ENCODE measurements around the gene ASXL3.

ASXL3 gene

DNA sequence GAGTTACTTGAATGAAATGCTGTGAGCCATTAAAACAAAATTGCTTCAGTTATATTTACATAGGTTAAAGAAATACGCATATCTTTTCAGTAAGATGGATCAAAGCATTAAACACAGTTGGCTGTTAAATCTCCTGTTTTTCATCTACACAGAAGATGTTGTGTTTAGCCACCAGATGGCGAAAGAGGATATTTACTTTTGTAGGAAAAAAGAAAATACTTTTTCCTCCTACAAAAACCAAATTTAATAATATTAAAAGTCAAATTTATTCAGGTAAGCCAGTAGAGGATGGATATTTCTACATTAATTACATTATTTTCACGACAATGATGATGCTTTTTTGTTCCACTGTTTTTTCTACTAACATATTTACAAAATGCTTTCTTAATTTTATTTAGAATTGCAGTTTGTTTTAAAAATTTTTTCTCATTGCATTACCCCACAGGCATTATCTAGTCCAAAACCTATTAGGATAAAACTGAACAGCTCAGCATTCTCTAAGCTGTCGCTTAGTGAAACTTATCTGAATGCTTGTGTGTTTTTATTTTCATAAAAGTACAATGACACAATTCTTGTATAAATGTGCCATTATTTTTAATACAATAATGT, 173.7 kb downstream of the ASXL3 start:
- H3K9me3 ChIP-seq (ENCODE audit: control insufficient read depth in 2 of 2, low read length in 2 of 2), result no peaks in the 10 kb centered on the region
- H3K4me3 ChIP-seq (ENCODE audit: low read length in 2 of 2), result no peak overlapping the region
- no peaks in the 10 kb centered on the region for H3K36me3 ChIP-seq (ENCODE audit: control insufficient read depth in 2 of 2, insufficient read depth in 2 of 2, low read length in 2 of 2)
- H3K4me1 ChIP-seq (ENCODE audit: control insufficient read depth, insufficient read depth, low read length), result peaks cover 2% of the 10 kb centered on the region
- no peaks in the 10 kb centered on the region for H3K27me3 ChIP-seq (ENCODE audit: control insufficient read depth in 1 of 2, insufficient read depth in 2 of 2, low read length in 2 of 2)
- no peak overlapping the region for H3K9ac ChIP-seq (ENCODE audit: low read length in 2 of 2)
- H3K27ac ChIP-seq (ENCODE audit: low read length), result no peak overlapping the region

DNA sequence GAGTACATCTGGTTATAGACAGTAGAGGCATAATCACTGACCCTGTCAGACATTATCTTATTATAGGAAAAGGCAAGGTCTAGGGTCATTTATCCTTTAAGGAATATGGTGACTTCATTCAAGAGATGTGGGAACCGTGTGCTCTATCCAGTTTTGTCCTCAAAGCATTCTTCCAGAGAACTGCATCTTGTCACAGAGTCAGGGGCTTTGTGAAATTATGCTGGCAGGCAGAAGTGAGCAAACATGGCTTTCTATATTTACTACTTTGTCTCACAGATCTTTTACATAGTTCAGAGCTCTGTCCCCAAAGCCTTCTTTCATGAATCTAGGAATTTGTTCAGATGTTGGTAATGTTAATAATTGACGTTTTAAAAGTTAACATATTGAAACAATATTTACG, 177.4 kb downstream of the ASXL3 start:
- H3K36me3 ChIP-seq (ENCODE audit: control insufficient read depth in 2 of 2, insufficient read depth in 2 of 2, low read length in 2 of 2), result no peaks in the 10 kb centered on the region
- no peaks in the 10 kb centered on the region for H3K9me3 ChIP-seq (ENCODE audit: control insufficient read depth in 2 of 2, low read length in 2 of 2)
- H3K9ac ChIP-seq (ENCODE audit: low read length in 2 of 2), result no peak overlapping the region
- no peak overlapping the region for H3K27ac ChIP-seq (ENCODE audit: low read length)
- H3K4me1 ChIP-seq (ENCODE audit: control insufficient read depth, insufficient read depth, low read length), result peaks cover 2% of the 10 kb centered on the region
- no peak overlapping the region for H3K4me3 ChIP-seq (ENCODE audit: low read length in 2 of 2)
- no peaks in the 10 kb centered on the region for H3K27me3 ChIP-seq (ENCODE audit: control insufficient read depth in 1 of 2, insufficient read depth in 2 of 2, low read length in 2 of 2)

DNA sequence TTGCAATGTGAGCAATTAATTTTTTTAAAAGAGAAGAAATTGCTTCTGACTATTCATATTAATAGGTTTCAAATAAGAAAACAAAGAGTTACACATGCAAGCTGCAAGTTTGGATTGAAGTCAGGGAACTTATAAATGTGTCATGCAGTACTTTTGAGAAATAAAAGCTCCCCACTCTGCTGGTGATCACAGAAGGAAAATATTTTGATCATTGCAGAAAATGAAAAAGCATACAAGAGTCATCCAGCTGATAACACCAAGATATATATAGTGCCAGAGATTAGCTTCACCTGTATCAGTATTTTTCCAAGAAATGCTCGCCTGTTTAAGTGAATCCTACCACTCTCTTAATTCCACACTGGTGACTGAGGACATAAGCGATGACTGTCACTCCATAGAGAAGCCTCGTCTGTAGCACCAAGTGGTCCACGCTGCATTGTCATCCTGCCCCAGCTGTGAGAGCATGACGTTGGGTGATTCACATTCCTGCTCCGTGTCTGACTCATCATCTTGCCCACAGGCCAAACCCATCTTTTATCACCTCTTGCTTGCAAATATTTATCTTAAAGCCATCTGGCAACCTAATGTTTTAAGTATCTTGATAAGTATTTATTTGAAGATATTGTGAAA, 178.0 kb downstream of the ASXL3 start:
- H3K27me3 ChIP-seq (ENCODE audit: control insufficient read depth in 1 of 2, insufficient read depth in 2 of 2, low read length in 2 of 2), result no peaks in the 10 kb centered on the region
- H3K27ac ChIP-seq (ENCODE audit: low read length), result no peak overlapping the region
- H3K4me3 ChIP-seq (ENCODE audit: low read length in 2 of 2), result no peak overlapping the region
- H3K9me3 ChIP-seq (ENCODE audit: control insufficient read depth in 2 of 2, low read length in 2 of 2), result no peaks in the 10 kb centered on the region
- H3K36me3 ChIP-seq (ENCODE audit: control insufficient read depth in 2 of 2, insufficient read depth in 2 of 2, low read length in 2 of 2), result no peaks in the 10 kb centered on the region
- peaks cover 2% of the 10 kb centered on the region for H3K4me1 ChIP-seq (ENCODE audit: control insufficient read depth, insufficient read depth, low read length)
- no peak overlapping the region for H3K9ac ChIP-seq (ENCODE audit: low read length in 2 of 2)

DNA sequence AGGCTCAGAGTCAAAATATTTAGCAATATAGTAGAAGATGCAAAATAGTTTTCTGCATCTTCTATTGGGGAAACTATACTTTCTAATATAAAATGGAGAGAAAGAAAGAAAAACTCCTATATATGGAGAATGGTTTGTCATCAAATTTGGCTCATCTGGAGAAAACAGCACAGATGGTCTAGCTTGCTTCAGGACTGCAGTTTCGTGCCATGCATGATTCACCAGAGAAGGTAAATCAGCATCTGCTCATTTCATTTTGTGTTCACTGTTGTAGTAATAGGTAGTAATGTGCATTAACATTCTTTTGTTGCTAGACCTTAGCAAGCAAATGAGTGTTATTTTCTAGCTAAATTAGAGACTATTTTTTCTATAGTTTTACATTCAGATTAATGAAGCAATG, 179.0 kb downstream of the ASXL3 start:
- H3K4me1 ChIP-seq (ENCODE audit: control insufficient read depth, insufficient read depth, low read length), result peaks cover 2% of the 10 kb centered on the region
- no peaks in the 10 kb centered on the region for H3K9me3 ChIP-seq (ENCODE audit: control insufficient read depth in 2 of 2, low read length in 2 of 2)
- no peaks in the 10 kb centered on the region for H3K36me3 ChIP-seq (ENCODE audit: control insufficient read depth in 2 of 2, insufficient read depth in 2 of 2, low read length in 2 of 2)
- H3K4me3 ChIP-seq (ENCODE audit: low read length in 2 of 2), result no peak overlapping the region
- no peak overlapping the region for H3K27ac ChIP-seq (ENCODE audit: low read length)
- H3K9ac ChIP-seq (ENCODE audit: low read length in 2 of 2), result no peak overlapping the region
- H3K27me3 ChIP-seq (ENCODE audit: control insufficient read depth in 1 of 2, insufficient read depth in 2 of 2, low read length in 2 of 2), result no peaks in the 10 kb centered on the region

DNA sequence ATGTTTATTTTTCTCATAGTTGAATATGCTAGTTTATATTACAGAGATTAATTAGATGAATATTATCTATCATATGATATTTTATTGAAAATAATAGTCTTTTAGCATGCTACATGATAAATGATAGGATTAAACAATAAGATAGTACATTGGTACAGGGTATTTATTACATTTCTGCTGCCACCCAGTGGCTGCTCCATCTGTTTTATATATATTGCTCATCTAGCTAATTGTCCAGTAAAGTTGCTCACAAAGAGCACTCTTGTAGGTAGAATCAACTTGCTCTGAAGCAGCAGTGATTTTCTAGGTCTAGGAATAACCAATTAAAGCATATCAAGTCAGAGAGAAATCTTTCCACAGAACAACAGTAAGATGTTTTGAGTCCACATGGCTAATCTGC, 183.3 kb downstream of the ASXL3 start:
- Histone ChIP-seq H3K9ac (ENCODE audit: low read length in 2 of 2) (no peak overlapping the region), H3K4me3 (ENCODE audit: low read length in 2 of 2) (no peak overlapping the region), H3K4me1 (ENCODE audit: control insufficient read depth, insufficient read depth, low read length) (no peaks in the 10 kb centered on the region)

DNA sequence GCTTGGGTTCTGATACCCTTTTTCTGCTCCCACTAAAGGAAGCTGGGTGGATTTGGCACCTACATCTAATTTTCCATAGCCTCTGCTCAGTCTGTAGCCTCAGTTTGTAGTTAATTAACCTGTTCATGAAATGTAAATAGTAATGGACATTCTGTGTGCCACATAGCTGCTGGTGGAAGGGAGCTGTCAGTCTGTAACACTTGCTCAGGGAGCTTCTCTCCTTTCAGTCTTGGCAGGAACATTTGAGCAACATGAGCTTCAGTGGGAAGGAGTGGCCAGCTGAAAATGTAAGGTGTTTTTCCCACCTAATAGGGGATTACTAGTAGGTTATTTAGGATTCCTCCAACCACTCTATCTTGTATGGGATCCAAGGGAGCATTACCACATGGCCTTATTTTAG, 203.4 kb downstream of the ASXL3 start:
- no peaks in the 10 kb centered on the region for H3K4me1 ChIP-seq (ENCODE audit: control insufficient read depth, insufficient read depth, low read length)
- no peak overlapping the region for H3K27ac ChIP-seq (ENCODE audit: low read length)
- no peaks in the 10 kb centered on the region for H3K27me3 ChIP-seq (ENCODE audit: control insufficient read depth in 1 of 2, insufficient read depth in 2 of 2, low read length in 2 of 2)
- H3K36me3 ChIP-seq (ENCODE audit: control insufficient read depth in 2 of 2, insufficient read depth in 2 of 2, low read length in 2 of 2), result no peaks in the 10 kb centered on the region
- H3K9ac ChIP-seq (ENCODE audit: low read length in 2 of 2), result no peak overlapping the region
- H3K9me3 ChIP-seq (ENCODE audit: control insufficient read depth in 2 of 2, low read length in 2 of 2), result no peaks in the 10 kb centered on the region
- H3K4me3 ChIP-seq (ENCODE audit: low read length in 2 of 2), result no peak overlapping the region

More for the DNA sequence above, 183.3 kb downstream of the ASXL3 start:
- no peak overlapping the region for H3K27ac ChIP-seq (ENCODE audit: low read length)
- no peaks in the 10 kb centered on the region for H3K9me3 ChIP-seq (ENCODE audit: control insufficient read depth in 2 of 2, low read length in 2 of 2)
- no peaks in the 10 kb centered on the region for H3K27me3 ChIP-seq (ENCODE audit: control insufficient read depth in 1 of 2, insufficient read depth in 2 of 2, low read length in 2 of 2)
- no peaks in the 10 kb centered on the region for H3K36me3 ChIP-seq (ENCODE audit: control insufficient read depth in 2 of 2, insufficient read depth in 2 of 2, low read length in 2 of 2)
